NCI-H187 treated with DMSO at 0.1 percent for 48 hours (cell line): ENCODE results near the gene ODF2.
A peak's percentile ranks its signal among the peaks of the same experiment; 100 is the strongest.
"Not testable (repeated sequence)": the region's sequence is repeated elsewhere in the genome, so short reads cannot be mapped to it uniquely, and the experiment has no call there.

Experiments used
- DNase-seq: peaks from one replicate; lab custom pipeline; 2025; lab: John Stamatoyannopoulos, UW

ODF2 gene

DNA sequence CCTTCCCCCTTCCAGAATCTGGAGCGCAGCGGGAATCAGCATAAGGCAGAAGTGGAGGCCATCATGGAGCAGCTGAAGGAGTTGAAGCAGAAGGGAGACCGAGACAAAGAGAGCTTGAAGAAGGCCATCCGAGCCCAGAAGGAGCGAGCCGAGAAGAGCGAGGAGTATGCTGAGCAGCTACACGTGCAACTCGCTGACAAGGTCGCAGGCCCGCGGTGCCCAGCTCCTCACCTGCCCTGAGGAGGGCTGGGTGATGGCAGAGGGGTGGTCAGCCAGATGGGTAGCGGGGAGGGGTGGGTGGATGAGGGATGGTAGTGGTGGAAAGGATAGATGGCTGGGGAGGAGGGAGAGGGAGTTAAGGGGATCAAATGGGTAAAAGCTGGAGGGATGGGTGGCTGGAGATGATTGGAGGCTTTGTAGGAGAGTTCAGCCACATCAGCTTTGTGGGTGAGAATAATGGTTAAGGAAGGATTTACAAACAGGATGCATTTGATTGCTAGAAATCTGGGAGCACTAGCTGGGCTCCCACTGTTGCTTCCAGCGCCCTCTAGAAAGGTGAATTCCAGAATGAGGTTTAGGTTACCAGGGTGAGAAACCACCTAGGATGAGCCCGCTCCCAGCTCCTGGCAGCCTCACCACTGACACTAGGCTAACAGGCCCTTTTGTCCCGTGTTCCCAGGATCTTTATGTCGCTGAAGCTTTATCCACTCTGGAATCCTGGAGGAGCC is 29.0 kb downstream of the ODF2 start:
- DNase-seq = no peak

DNA sequence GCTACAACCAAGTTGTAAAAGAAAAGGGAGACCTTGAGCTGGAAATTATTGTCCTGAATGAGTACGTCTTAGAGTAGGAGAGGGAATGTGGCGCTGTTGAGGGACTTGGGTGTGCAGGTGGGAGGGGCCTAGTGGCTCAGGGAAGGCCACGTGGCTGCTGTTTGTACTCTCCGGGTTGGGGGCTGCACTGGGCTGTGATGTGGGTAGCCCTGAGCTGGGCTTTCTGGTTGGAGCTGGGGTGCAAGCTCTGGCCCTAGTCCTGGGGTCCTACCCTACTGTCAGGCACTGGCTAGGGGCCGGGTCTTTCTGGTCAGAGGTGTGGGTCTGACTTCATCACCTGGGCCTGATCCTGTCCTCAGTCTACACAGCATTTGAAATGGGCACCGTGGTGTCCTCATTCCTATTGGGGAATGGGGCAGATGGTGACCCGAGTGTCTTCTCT is 29.6 kb downstream of the ODF2 start:
- DNase-seq = no peak

DNA sequence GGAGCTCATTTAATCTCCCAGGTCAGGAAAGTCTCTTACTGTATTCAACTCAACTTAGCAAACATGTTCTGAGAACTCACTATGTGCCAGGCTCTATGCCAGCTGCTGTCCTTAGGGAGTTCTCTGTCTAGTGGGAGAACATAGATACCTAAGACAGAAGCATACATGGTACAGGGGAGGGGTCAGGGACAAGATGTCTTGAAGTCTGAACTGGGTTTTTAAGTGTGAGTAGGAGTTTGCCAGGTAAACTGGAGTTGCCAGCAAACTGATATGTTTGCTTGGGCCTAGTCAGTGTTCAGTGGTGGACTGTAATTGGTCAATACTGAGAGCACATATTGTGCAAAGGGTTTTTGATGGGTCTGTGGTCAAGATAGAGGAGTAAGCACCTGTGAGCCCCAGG is 30.4 kb downstream of the ODF2 start:
- DNase-seq = no peak

DNA sequence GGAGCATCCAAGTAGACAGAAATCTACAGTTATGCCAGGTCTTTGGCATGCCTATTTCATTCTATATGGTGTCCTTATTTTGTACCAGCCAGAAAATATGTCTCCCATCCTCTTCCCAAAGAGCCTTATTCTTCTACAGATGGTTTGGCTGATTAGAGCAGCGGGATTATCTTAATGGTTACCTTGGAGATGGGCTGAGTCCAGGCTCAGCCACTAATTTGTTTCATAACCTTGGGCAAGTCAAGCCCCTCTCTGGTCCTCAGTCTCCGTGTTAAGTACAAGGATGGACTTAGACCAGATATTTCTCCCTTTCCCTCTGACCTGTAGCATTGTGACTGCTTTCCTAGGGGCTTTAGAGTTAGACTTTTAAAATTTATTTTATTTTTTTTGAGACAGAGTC is 37.6 kb downstream of the ODF2 start:
- DNase-seq = no peak

DNA sequence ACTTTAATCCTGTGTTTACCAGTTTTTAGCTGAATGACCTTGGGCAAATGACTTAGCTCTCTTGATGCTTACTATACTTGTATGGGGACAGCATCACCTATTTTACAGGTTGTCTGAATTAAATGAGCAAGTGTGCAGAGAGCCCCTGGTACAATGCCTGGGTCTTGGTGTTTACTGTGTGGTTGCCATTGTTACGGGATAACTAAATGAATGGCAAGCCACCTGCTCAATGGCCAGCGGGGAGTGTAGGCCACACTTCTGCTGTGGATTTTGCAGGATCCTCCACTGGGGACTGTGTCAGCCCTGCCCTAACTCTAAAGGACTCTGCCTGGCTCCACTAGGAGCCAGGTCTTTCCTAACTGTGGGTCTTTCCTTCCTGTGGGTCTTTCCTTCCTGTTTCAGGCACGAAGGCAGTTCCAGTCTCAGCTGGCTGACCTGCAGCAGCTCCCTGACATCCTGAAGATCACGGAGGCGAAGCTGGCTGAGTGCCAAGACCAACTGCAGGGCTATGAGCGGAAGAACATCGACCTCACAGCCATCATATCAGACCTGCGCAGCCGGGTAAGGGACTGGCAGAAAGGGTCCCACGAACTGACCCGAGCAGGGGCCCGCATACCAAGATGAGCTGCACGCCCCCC is 38.4 kb downstream of the ODF2 start:
- DNase-seq = no peak

DNA sequence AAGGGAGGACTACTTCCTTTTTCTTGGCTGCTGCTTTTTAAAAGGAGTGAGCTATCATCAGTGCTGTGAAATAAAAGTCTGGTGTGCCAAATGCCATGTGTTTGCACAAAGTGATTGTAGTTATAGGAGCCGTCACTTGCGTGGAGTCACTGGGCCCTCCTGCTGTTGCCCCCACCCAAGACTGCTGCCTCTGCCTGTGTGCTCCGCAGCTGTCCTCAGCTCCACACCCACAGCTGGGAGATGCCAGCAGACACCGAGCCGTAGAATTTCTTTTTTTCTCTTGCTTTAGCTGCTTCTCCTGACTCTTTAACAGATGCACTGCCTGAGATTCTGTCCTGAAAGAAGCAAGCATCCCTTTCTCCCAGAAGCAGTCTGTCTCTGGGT is 38.9 kb downstream of the ODF2 start:
- no peak for DNase-seq

DNA sequence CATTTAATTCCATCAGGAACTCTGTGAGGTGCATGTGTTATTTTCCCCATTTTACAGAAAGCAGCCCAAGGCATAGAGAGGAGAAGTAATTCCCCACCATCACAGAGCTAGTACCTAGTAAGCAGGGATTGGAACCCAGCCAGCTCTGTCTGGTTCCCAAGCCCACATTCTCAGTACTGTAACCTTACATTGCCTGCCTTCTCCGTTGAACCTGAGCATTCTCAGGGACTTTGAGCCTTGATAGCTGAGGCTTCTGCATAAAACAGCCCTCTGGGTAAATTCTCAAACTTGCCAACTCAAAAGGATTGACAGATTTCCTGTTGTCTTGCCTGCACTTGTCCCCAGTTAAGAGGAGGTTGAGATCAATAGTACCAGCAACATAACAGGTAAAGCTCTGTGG is 39.5 kb downstream of the ODF2 start:
- DNase-seq = no peak

DNA sequence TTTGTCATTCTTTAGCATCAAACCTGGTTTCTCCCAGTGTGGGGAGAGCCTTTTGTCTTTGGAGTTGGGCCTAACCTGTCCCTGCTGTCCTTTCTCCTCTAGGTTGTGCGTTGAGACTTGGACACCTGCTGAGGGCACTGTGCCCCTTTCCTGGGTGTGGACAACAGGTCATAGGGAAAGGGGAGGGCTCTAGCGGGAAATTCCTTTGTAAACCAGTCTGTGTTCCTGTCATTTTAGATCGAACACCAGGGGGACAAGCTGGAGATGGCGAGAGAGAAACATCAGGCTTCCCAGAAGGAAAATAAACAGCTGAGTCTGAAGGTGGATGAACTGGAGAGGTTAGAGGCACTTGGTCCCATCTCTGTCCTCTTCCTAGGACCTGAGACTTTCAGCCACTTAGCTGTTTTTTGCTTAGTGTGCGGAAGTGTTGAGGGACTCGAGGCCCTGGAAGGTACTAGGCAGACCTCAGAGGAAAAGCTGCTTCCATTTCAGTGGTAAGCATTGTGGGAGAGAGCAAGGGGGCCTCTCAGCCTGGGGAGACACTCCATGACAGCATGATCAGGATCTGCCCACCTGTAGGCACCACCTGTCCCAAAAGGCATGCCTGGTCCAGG is 40.1 kb downstream of the ODF2 start:
- DNase-seq = no peak

DNA sequence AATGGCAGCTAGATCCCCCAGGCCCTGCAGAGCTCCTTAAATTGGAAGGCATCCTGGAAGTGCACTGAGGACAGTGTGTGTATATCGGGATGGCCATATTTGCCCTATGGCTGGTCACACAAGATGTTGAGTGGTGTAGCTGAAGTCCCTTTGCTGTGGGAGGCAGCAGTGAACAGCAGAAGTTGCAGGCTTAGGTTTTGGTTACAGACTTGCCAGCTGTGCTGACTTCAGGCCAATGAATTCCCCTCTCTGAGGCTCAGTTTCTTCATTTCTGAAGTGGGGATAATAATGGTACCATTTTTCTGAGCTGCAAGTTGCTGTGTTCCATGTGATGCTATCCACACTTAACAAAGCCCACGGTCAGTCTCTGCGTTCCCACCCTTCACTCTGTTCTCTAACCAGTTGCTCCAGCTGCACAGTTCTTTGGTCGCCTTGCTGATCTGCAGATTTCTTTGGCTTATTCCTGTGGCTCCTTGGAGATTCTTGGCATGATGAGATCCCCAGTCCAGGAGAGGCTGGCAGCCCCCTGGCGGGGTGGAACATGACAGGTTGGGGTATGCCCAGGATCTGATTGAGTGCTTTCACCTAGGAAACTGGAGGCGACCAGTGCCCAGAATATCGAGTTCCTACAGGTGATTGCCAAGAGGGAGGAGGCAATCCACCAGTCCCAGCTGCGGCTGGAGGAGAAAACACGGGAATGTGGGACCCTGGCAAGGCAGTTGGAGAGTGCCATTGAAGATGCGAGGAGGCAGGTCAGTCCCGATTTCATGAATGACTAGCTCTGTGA is 42.2 kb downstream of the ODF2 start:
- DNase-seq = no peak

DNA sequence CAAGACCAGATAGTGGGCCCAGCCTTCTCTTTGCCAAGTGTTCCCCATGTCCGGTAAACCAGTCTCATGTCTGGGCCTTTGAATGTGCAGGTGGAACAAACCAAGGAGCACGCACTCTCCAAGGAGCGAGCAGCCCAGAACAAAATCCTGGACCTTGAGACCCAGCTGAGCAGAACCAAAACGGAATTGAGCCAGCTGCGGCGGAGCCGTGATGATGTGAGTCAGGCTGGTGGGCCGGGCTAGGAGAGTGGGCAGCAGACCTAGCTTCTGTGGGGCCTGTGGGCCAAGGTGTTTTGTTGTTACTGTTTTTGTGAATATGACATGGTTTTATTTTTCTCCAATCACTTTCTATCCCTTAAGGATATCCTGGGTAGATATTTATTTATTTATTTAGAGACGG is 43.1 kb downstream of the ODF2 start:
- DNase-seq = no peak

DNA sequence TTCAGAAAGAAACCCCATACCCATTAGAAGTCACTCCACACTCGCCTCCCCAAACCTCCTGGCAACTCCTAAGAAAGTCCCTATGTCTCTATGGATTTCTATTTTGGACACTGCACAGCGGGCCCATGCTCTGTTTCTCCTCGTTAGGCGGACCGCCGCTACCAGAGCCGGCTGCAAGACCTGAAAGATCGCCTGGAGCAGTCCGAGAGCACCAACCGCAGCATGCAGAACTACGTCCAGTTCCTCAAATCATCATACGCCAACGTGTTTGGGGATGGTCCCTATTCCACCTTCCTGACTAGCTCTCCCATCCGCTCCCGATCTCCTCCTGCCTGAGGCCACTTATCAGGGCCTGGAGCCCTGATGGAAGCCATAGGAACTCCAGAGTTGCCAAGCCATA is 44.1 kb downstream of the ODF2 start:
- no peak for DNase-seq

DNA sequence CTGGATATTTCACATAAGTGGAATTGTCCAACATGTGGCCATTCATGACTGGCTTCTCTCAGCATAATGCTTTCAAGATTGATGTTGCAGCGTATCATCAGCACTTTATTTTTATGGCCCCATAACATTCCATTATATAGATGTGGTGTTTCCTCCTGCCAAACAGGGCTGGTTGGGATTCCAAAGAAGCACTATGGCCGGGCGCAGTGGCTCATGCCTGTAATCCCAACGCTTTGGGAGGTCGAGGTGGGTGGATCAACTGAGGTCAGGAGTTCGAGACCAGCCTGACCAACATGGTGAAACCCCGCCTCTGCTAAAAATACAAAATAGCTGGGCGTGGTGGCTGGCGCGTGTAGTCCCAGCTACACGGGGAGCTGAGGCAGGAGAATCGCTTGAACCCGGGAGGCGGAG is 47.6 kb downstream of the ODF2 start:
- not testable (repeated sequence) for DNase-seq

DNA sequence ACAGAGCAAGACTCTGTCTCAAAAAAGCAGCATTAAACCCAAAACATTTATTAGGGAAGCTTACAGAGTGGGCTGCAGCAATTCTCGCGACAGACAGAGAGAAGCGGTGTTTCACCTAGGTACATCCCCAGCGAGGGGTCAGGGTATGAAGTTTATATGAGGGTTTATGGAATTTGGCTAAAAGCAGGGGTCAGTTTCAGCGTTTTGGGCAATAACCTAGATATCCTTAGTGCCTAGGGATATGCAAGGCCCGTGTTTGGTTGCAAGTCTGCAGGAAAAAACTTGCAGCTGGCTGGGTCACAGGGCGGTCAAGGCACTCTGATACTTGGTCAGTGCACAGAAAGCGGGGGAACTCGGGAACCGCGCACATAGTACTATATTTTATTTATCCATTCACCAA is 48.1 kb downstream of the ODF2 start:
- DNase-seq = no peak

DNA sequence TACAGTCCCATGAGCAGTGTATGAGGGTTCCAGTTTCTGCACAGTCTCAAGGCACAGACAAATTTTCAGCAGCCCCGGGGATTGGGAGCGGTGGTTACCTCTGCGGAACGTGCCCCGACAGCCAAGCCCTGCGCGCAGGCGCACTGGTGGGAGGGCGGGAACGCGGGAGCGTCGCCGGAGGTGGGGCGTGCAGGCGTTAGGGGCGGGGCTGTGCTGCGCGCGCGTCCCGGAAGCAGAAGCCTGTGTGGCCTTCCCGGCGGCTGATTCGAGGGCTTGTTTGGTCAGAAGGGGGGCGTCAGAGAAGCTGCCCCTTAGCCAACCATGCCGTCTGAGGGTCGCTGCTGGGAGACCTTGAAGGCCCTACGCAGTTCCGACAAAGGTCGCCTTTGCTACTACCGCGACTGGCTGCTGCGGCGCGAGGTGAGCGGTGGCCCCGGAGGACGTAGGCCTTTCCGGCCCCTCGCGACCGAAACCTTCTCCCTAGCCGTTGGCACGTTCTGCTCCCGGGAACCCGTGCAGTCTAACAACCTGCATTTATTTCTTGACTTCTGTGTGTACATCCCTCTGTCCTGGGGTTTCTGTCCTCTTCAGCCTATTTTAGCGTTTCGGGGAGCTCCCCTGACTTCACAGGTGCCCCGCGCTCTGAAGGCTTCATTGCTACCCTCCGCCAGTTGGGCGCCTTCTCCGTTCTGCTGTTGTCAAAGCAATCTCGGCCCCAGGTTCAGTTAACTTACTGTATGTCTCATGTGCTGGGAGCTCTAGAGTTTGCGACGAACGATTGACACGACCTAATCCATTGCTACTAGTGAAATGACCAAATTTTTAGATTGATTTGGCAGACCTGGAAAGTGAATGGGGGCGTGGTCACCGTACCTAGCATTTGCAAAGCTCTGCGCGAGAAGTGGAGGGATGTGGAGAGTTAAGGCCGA is 48.9 kb downstream of the ODF2 start, which contains the start of gene GLE1:
GLE1 (plus strand) TSS at position 235 of the 929 bp plus-strand sequence; CDS start at position 322, 87 bp downstream.
- peak; percentile 44 for DNase-seq

DNA sequence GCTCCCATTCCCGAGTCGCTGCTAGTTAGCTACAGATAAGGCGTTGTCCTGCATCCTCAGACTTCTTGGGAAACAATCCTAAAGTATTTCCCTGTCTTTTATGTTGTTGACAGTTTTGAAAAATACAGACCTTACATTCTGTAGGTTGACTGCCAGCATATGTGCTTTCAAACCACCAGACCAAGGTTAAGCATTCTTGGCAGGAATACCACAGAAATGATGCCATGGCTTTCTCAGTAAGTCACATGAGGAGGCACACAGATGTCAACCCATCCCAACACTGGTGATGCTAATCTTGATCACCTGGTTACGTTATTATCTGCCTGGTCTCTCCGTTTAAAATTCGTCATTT is 49.6 kb downstream of the ODF2 start:
- no peak for DNase-seq

DNA sequence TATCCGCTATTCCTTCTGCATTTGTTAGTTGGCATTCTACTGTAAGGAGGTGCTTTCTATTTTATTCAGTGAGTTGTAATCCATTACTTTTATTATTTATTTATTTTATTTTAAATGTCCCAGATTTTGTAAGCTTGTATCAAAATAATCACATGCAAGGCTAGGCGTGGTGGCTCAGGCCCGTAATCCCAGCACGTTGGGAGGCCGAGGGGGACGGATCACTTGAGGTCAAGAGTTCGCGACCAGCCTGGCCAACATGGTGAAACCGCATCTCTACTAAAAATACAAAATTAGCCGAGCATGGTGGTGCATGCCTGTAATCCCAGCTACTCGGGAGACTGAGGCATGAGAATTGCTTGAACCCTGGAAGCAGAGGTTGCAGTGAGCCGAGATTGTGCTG is 50.1 kb downstream of the ODF2 start:
- DNase-seq = not testable (repeated sequence)

DNA sequence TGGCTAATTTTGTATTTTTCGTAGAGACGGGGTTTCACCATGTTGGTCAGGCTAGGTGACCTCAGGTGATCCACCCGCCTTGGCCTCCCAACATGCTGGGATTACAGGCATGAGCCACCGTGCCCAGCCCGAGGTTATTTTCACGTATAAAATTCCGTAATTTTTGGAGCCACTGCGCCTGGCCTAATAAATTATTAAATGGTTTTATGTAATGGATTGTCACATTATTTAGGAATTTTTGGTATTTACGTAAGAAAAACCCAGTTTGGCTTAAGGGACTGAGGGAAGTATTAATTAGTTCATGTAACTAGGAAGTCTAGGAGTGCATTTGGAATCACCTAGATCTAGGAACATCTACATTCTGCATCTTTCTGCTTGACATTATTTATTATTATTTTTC is 57.0 kb downstream of the ODF2 start:
- no peak for DNase-seq

DNA sequence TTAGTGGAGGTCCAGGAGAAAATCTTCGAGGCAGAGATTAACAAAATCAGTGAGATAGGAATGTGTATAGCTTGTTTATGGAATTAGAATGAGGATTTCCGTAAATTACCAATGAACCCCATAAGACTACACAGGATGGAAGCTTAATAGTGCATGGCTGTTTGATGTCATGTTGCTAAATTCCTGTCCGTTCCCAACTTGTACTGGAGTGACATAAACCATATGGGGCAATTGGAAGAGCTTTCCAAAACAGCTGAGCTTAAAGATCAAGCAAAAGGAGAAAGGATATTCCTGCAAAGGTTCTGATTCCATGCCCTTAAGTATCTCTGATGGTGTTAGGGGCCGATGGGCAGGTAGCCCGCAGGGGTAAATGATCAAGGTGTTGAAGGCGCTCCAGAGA is 66.2 kb downstream of the ODF2 start:
- no peak for DNase-seq

DNA sequence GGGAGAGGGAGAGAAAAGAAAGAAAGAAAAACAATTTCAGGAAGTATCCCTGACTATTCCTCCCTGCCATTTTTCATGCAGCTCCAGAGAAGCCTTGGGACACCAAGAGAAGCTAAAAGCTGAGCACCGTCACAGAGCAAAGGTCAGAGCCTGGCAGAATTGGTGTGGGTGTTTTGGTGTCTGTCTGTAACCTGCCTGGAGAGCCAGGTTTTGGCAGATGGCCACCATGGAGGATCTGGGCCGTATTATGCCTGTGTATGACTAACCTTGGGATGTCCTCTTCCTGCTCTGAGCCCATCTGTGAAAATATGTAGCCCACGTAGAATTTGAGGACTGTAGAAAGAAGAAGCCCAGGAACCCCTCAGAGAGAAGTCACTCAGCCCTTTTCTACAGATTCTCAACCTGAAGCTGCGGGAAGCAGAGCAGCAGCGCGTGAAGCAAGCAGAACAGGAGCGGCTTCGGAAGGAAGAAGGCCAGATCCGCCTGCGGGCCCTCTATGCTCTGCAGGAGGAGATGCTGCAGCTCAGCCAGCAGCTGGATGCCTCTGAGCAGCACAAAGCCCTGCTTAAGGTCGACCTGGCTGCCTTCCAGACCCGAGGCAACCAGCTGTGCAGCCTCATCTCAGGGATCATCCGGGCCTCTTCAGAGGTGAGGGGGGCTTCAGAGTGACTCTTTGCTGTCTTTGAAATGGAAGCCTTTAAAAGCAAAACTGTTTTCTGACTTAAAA is 67.6 kb downstream of the ODF2 start:
- no peak for DNase-seq

DNA sequence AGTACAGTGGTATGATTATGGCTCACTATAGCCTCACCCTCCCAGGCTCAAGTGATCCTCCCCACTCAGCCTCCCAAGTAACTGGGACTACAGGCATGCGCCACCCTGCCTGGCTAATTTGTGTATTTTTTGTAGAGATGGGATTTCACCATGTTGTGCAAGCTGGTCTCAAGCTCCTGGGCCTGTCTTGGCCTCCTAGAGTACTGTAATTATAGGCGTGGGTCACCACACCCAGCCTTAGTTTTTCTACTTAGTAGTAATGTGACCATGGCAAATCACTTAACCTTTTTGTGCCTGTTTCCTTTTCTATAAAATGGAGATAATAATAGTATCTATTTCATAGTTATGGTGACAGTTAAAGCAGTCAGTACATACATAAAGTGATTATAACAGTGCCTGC is 70.9 kb downstream of the ODF2 start:
- no peak for DNase-seq
